Loucy (cell line): ENCODE data around the gene PPRC1.

ENCODE experiments used
- EZH2phosphoT487 ChIP-seq: fragments of 200-600 bp; IDR thresholded peaks from 2 replicates; pipeline ENCODE4 v1.6.1; 2018; ENCODE audit warnings: antibody characterized with exemption, mild to moderate bottlenecking, moderate library complexity, borderline replicate concordance
- TF ChIP-seq, protein P1 (sequence below): fragments of 200-600 bp; sonication (generic); conservative IDR thresholded peaks from 2 replicates; pipeline ENCODE4 v1.5.1; 2014; ENCODE audit warnings: mild to moderate bottlenecking, antibody characterized with exemption, low read length

- TF ChIP-seq, protein P1, sequence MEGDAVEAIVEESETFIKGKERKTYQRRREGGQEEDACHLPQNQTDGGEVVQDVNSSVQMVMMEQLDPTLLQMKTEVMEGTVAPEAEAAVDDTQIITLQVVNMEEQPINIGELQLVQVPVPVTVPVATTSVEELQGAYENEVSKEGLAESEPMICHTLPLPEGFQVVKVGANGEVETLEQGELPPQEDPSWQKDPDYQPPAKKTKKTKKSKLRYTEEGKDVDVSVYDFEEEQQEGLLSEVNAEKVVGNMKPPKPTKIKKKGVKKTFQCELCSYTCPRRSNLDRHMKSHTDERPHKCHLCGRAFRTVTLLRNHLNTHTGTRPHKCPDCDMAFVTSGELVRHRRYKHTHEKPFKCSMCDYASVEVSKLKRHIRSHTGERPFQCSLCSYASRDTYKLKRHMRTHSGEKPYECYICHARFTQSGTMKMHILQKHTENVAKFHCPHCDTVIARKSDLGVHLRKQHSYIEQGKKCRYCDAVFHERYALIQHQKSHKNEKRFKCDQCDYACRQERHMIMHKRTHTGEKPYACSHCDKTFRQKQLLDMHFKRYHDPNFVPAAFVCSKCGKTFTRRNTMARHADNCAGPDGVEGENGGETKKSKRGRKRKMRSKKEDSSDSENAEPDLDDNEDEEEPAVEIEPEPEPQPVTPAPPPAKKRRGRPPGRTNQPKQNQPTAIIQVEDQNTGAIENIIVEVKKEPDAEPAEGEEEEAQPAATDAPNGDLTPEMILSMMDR = no peak
- TF ChIP-seq EZH2phosphoT487 = no peak
Measured at GRCh38 chr10:102140913-102141540, 8.2 kb downstream of the PPRC1 start.
